CD14-positive monocyte (primary cell): Measurements from ENCODE around the gene SLC17A4. TPM values are rescaled to one million over a fixed set of nuclear protein-coding genes. Genes with fewer than 3 reads are reported as not detected.

Experiments used
- DNase-seq, 3 donors: peaks; one replicate each; pipeline ENCODE4 v3.0.0-alpha.2; 2011 to 2022
- H2AFZ ChIP-seq: 2 replicates; pipeline ENCODE4 v1.6.0; 2012; ENCODE audit warnings: mild to moderate bottlenecking, low read depth, low read length, inconsistent platforms; ENCODE audit not compliant: insufficient read depth, poor library complexity, severe bottlenecking
- H3K27ac ChIP-seq, 2 donors: 1 replicate in 1 of 2; 2 replicates in 1 of 2; pipeline ENCODE4 v1.5.1; 2012 to 2013; ENCODE audit warnings: low read length in 2 of 2, control low read depth in 1 of 2, inconsistent platforms in 1 of 2, low read depth in 1 of 2, mild to moderate bottlenecking in 1 of 2
- H3K27me3 ChIP-seq, 2 donors: one replicate each; pipeline versions ENCODE4 v1.6.0 to v1.6.1; 2011 to 2013; ENCODE audit warnings: low read length in 2 of 2; ENCODE audit not compliant: control insufficient read depth in 2 of 2, insufficient read depth in 2 of 2
- H3K36me3 ChIP-seq, 2 donors: replicated peaks in 1 of 2; 1 replicate in 1 of 2; 2 replicates in 1 of 2; pipeline versions ENCODE4 v1.5.1 to v1.6.1; 2012 to 2013; ENCODE audit warnings: low read length in 2 of 2, control low read depth in 1 of 2, inconsistent platforms in 1 of 2, mild to moderate bottlenecking in 1 of 2; ENCODE audit not compliant: insufficient read depth in 2 of 2, control insufficient read depth in 1 of 2
- H3K4me1 ChIP-seq, 2 donors: 1 replicate in 1 of 2; 2 replicates in 1 of 2; pipeline versions ENCODE4 v1.5.1 to v1.6.1; 2012 to 2013; ENCODE audit warnings: low read length in 2 of 2, control low read depth in 1 of 2, inconsistent platforms in 1 of 2, mild to moderate bottlenecking in 1 of 2, moderate library complexity in 1 of 2; ENCODE audit not compliant: insufficient read depth in 2 of 2, control insufficient read depth in 1 of 2
- H3K4me2 ChIP-seq: replicated peaks from 2 replicates; pipeline ENCODE3; 2012; ENCODE audit warnings: low read length, moderate library complexity, mild to moderate bottlenecking; ENCODE audit not compliant: poor library complexity, severe bottlenecking; ENCODE audit errors: extremely low read depth
- H3K4me3 ChIP-seq, 3 experiments: fragments of 200-600 bp in 1 of 3; sonication (generic) in 1 of 3; replicated peaks in 1 of 3; 1 replicate in 2 of 3; 2 replicates in 1 of 3; pipeline ENCODE4 v1.5.1; 2011 to 2013; ENCODE audit warnings: low read length in 3 of 3, mild to moderate bottlenecking in 3 of 3, control low read depth in 2 of 3, low read depth in 2 of 3, inconsistent platforms in 1 of 3, moderate library complexity in 1 of 3
- H3K79me2 ChIP-seq: 2 replicates; pipeline ENCODE4 v1.6.0; 2012; ENCODE audit warnings: mild to moderate bottlenecking, control low read depth, inconsistent platforms, low read length, moderate library complexity; ENCODE audit not compliant: insufficient read depth
- H3K9ac ChIP-seq: 2 replicates; pipeline ENCODE4 v1.6.0; 2017; ENCODE audit warnings: low read length, mild to moderate bottlenecking; ENCODE audit not compliant: insufficient read depth, poor library complexity, severe bottlenecking
- H3K9me3 ChIP-seq, 2 donors: replicated peaks in 1 of 2; 1 replicate in 1 of 2; 2 replicates in 1 of 2; pipeline versions ENCODE4 v1.5.1 to v1.6.1; 2012 to 2013; ENCODE audit warnings: low read length in 2 of 2, control low read depth in 1 of 2; ENCODE audit not compliant: control insufficient read depth in 1 of 2, insufficient read depth in 1 of 2
- H4K20me1 ChIP-seq: 2 replicates; pipeline ENCODE4 v1.6.0; 2012; ENCODE audit warnings: mild to moderate bottlenecking, low read length, control low read depth, moderate library complexity; ENCODE audit not compliant: insufficient read depth
- H3K27ac Mint-ChIP-seq, 7 donors: one replicate each; pipeline ENCODE4 v1.8.0; 2020; ENCODE audit warnings: mild to moderate bottlenecking in 7 of 7, mixed read lengths in 7 of 7, moderate library complexity in 6 of 7, inconsistent platforms in 2 of 7
- H3K27me3 Mint-ChIP-seq, 3 donors: one replicate each; pipeline ENCODE4 v1.8.0; 2021 to 2022; ENCODE audit warnings: low read depth in 3 of 3, mild to moderate bottlenecking in 3 of 3, mixed read lengths in 3 of 3, moderate library complexity in 3 of 3, inconsistent platforms in 1 of 3
- H3K36me3 Mint-ChIP-seq, 2 donors: one replicate each; pipeline ENCODE4 v1.8.0; 2020; ENCODE audit warnings: mixed read lengths in 2 of 2, inconsistent platforms in 1 of 2, mild to moderate bottlenecking in 1 of 2
- H3K4me1 Mint-ChIP-seq: one replicate; pipeline ENCODE4 v1.8.0; 2020; ENCODE audit warnings: mild to moderate bottlenecking, mixed read lengths
- H3K4me3 Mint-ChIP-seq, 2 donors: one replicate each; pipeline ENCODE4 v1.8.0; 2020; ENCODE audit warnings: mild to moderate bottlenecking in 2 of 2, mixed read lengths in 2 of 2, moderate library complexity in 1 of 2
- H3K9me3 Mint-ChIP-seq, 7 donors: one replicate each; pipeline ENCODE4 v1.8.0; 2020 to 2022; ENCODE audit warnings: mixed read lengths in 7 of 7, mild to moderate bottlenecking in 6 of 7, moderate library complexity in 6 of 7, inconsistent platforms in 2 of 7
- WGBS: methylation state at CpG from one replicate; pipeline ENCODE4 v1.1.5; 2013; ENCODE audit warnings: missing lambda C conversion rate; ENCODE audit not compliant: insufficient coverage; 5-methylcytosine and 5-hydroxymethylcytosine counted together
- intact Hi-C, 2 donors: fragments of 100-400 bp; cut with micrococcal nuclease; formaldehyde crosslinking; loops; one replicate each; pipeline versions ENCODE4 v1.15.0 to v1.15.1; 2023
- polyA plus RNA-seq, 3 donors: library from polyadenylated mRNA; depleted of rRNA in 1 of 3; unstranded in 2 of 3; stranded (reverse) in 1 of 3; fragments of 300-500 nt in 2 of 3; fragments of >200 nt in 1 of 3; fragmentation: Illumina TruSeq in 2 of 3; gene quantifications; 1 replicate in 2 of 3; 2 replicates in 1 of 3; pipeline ENCODE4 v1.2.3, GENCODE V29; 2012 to 2021
- TF ChIP-seq, protein P1 (sequence below): fragments of 200-600 bp; IDR thresholded peaks from one replicate; pipeline ENCODE4 v1.8.0; 2022; ENCODE audit warnings: antibody characterized with exemption, mild to moderate bottlenecking

The SLC17A4 gene
- polyA plus RNA-seq, 3 donors: not detected

DNA sequence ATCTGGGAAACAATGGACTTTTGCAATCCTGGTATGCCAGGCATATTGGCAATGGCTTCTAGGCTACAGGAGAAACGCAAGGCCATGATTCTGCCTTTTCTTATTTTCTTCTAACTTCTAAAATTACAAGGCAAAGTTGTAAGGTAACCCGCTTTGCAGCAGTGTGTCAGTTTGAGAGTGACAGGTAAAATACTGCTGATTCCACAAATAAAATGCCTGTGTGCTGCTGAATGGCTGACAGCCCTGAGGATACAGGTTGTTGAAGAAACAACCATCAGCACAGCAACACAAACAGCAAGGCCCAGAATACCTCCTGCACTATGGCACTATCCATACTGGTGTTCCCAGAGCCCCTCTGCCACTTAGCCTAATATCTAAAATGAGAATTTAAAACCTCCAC is 40.2 kb downstream of the SLC17A4 start:
- Histone ChIP-seq H3K36me3 (no peaks in the 10 kb centered on the region), H3K79me2 (no peaks in the 10 kb centered on the region), H3K27ac (no peak overlapping the region), H3K4me2 (no peak overlapping the region), H3K27me3 (no peaks in the 10 kb centered on the region), H3K9ac (no peak overlapping the region), H3K4me1 (no peaks in the 10 kb centered on the region), H4K20me1 (no peaks in the 10 kb centered on the region), H3K9me3 (no peaks in the 10 kb centered on the region), H2AFZ (no peak overlapping the region), H3K4me3 (no peak overlapping the region)
- intact Hi-C loops: no loop called here
- DNase-seq: no peak
- Mint-ChIP-seq H3K4me3 (no peak overlapping the region), H3K4me1 (no peaks in the 10 kb centered on the region), H3K27ac (no peak overlapping the region), H3K36me3 (no peaks in the 10 kb centered on the region), H3K27me3 (peaks cover 0 to 5% (median 4%) of the 10 kb centered on the region in 3 donors), H3K9me3 (peaks cover 0 to 1% (median 0%) of the 10 kb centered on the region in 7 donors)
- no CpG with 5 or more reads among the region's 2 CpGs for WGBS
- TF ChIP-seq, protein P1, sequence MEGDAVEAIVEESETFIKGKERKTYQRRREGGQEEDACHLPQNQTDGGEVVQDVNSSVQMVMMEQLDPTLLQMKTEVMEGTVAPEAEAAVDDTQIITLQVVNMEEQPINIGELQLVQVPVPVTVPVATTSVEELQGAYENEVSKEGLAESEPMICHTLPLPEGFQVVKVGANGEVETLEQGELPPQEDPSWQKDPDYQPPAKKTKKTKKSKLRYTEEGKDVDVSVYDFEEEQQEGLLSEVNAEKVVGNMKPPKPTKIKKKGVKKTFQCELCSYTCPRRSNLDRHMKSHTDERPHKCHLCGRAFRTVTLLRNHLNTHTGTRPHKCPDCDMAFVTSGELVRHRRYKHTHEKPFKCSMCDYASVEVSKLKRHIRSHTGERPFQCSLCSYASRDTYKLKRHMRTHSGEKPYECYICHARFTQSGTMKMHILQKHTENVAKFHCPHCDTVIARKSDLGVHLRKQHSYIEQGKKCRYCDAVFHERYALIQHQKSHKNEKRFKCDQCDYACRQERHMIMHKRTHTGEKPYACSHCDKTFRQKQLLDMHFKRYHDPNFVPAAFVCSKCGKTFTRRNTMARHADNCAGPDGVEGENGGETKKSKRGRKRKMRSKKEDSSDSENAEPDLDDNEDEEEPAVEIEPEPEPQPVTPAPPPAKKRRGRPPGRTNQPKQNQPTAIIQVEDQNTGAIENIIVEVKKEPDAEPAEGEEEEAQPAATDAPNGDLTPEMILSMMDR: no peak

GRCh38 chr6:25801436-25801835 is 46.9 kb downstream of the SLC17A4 start:
- Mint-ChIP-seq H3K36me3 (no peaks in the 10 kb centered on the region), H3K9me3 (peaks cover 0 to 8% (median 4%) of the 10 kb centered on the region in 7 donors), H3K4me1 (no peaks in the 10 kb centered on the region), H3K27ac (no peak overlapping the region), H3K4me3 (no peak overlapping the region), H3K27me3 (peaks cover 0 to 2% (median 2%) of the 10 kb centered on the region in 3 donors)
- H3K79me2 ChIP-seq: no peaks in the 10 kb centered on the region
- no peaks in the 10 kb centered on the region for H4K20me1 ChIP-seq
- H3K27ac ChIP-seq: no peak overlapping the region
- H3K4me3 ChIP-seq: no peak overlapping the region
- H3K27me3 ChIP-seq: no peaks in the 10 kb centered on the region
- intact Hi-C loops: no loop called here
- peaks cover 0 to 4% of the 10 kb centered on the region in 2 donors for H3K9me3 ChIP-seq
- H3K4me1 ChIP-seq: no peaks in the 10 kb centered on the region
- no peak overlapping the region for H3K9ac ChIP-seq
- H3K36me3 ChIP-seq: no peaks in the 10 kb centered on the region
- 93% methylated on average over 3 of the region's 4 CpGs for WGBS
- H2AFZ ChIP-seq: no peak overlapping the region
- TF ChIP-seq, protein P1: no peak
- H3K4me2 ChIP-seq: no peak overlapping the region
- no peak for DNase-seq
